SK-N-SH (cell line): ENCODE measurements around the gene PAXIP1. TPM values are rescaled to one million over a fixed set of nuclear protein-coding genes. Genes with fewer than 3 reads are reported as not detected.

ENCODE experiments used
- CTCF ChIA-PET: fragments of 300-600, 350-600 bp; formaldehyde crosslinking; extraction: SDS; loops from one replicate; lab custom pipeline; 2021; lab: Yijun Ruan, JAX
- POLR2A ChIA-PET: fragments of 350-600 bp; sonication (Branson Sonifier 250); formaldehyde crosslinking; extraction: SDS; loops from one replicate; lab custom pipeline; 2020; ENCODE audit warnings: antibody characterized with exemption, inconsistent platforms; lab: Yijun Ruan, JAX
- DNase-seq: peaks from one replicate; pipeline ENCODE4 v3.0.0; 2012
- H2AFZ ChIP-seq: fragments of 200-600 bp; sonication (generic); 2 replicates; pipeline ENCODE4 v1.8.1; 2016; ENCODE audit warnings: antibody characterized with exemption, mild to moderate bottlenecking, low read depth
- H3F3A ChIP-seq: fragments of 200-600 bp; sonication (generic); replicated peaks from 2 replicates; pipeline ENCODE3; 2016; ENCODE audit warnings: antibody characterized with exemption, mild to moderate bottlenecking; ENCODE audit not compliant: insufficient read depth
- H3K27ac ChIP-seq, 2 experiments: fragments of 200-500 bp in 1 of 2; fragments of 200-600 bp in 1 of 2; sonication (Bioruptor generic) in 1 of 2; sonication (generic), shearing (Covaris generic) in 1 of 2; 2 replicates each; pipeline versions ENCODE4 v1.5.1 to v1.6.1; 2014 to 2016; ENCODE audit warnings: low read depth in 2 of 2, inconsistent platforms in 1 of 2, low read length in 1 of 2, mild to moderate bottlenecking in 1 of 2, mixed read lengths in 1 of 2
- H3K27me3 ChIP-seq: fragments of 200-600 bp; sonication (generic), shearing (Covaris generic); 2 replicates; pipeline ENCODE4 v1.6.1; 2016; ENCODE audit warnings: mixed run types; ENCODE audit not compliant: insufficient read depth
- H3K36me3 ChIP-seq, 2 experiments: fragments of 200-500 bp in 1 of 2; fragments of 200-600 bp in 1 of 2; sonication (Bioruptor generic) in 1 of 2; sonication (generic) in 1 of 2; replicated peaks in 1 of 2; 2 replicates each; pipeline versions ENCODE3 to v1.5.1; 2014 to 2016; ENCODE audit warnings: low read length in 1 of 2, mild to moderate bottlenecking in 1 of 2; ENCODE audit not compliant: insufficient read depth in 2 of 2, control insufficient read depth in 1 of 2
- H3K4me1 ChIP-seq, 2 experiments: fragments of 200-500 bp in 1 of 2; fragments of 200-600 bp in 1 of 2; sonication (Bioruptor generic) in 1 of 2; sonication (generic), shearing (Covaris generic) in 1 of 2; 2 replicates each; pipeline versions ENCODE4 v1.5.1 to v1.6.1; 2014 to 2016; ENCODE audit warnings: low read depth in 1 of 2, low read length in 1 of 2, mixed run types in 1 of 2; ENCODE audit not compliant: insufficient read depth in 2 of 2, control insufficient read depth in 1 of 2
- H3K4me2 ChIP-seq: fragments of 200-600 bp; sonication (generic), shearing (Covaris generic); 2 replicates; pipeline ENCODE4 v1.6.1; 2017; ENCODE audit warnings: mixed run types
- H3K4me3 ChIP-seq, 2 experiments: fragments of 200-500 bp in 1 of 2; fragments of 200-600 bp in 1 of 2; sonication (Bioruptor generic) in 1 of 2; sonication (generic), shearing (Covaris generic) in 1 of 2; 2 replicates each; pipeline versions ENCODE4 v1.5.1 to v1.8.1; 2014 to 2016; ENCODE audit warnings: low read depth in 2 of 2, inconsistent platforms in 1 of 2, low read length in 1 of 2, mild to moderate bottlenecking in 1 of 2, mixed read lengths in 1 of 2, moderate library complexity in 1 of 2
- H3K79me2 ChIP-seq: fragments of 200-600 bp; sonication (generic); 2 replicates; pipeline ENCODE4 v1.8.1; 2017; ENCODE audit warnings: mild to moderate bottlenecking; ENCODE audit not compliant: insufficient read depth
- H3K9ac ChIP-seq: fragments of 200-600 bp; sonication (generic); 2 replicates; pipeline ENCODE4 v1.6.1; 2017; ENCODE audit warnings: mixed run types
- H3K9me2 ChIP-seq: fragments of 200-600 bp; sonication (generic); 2 replicates; pipeline ENCODE4 v1.6.1; 2017; ENCODE audit warnings: mixed run types
- H3K9me3 ChIP-seq: fragments of 200-600 bp; sonication (generic); 2 replicates; pipeline ENCODE4 v1.6.1; 2017; ENCODE audit warnings: mixed run types, mild to moderate bottlenecking, moderate library complexity
- H4K20me1 ChIP-seq: fragments of 200-600 bp; sonication (generic); 2 replicates; pipeline ENCODE4 v1.6.1; 2017; ENCODE audit warnings: mild to moderate bottlenecking, mixed run types; ENCODE audit not compliant: insufficient read depth
- CHD2 ChIP-seq: fragments of 150-350 bp; IDR thresholded peaks from 2 replicates; pipeline ENCODE4 v1.6.1; 2018; ENCODE audit warnings: low read length; ENCODE audit not compliant: partially characterized antibody
- CTCF ChIP-seq: fragments of 200-600 bp; sonication (generic); IDR thresholded peaks from 2 replicates; pipeline ENCODE4 v1.6.1; 2017; ENCODE audit warnings: antibody characterized with exemption, mild to moderate bottlenecking, moderate library complexity
- EZH2phosphoT487 ChIP-seq: fragments of 200-600 bp; sonication (generic); IDR thresholded peaks from 2 replicates; pipeline ENCODE4 v1.6.1; 2017; ENCODE audit warnings: low read depth, mixed run types, mild to moderate bottlenecking, antibody characterized with exemption, moderate library complexity, borderline replicate concordance
- FOXJ3 ChIP-seq: sonication (generic); formaldehyde crosslinking; IDR thresholded peaks from 2 replicates; pipeline ENCODE4 v1.5.1; 2020; ENCODE audit warnings: mild to moderate bottlenecking, missing genetic modification reagents
- NFIC ChIP-seq: IDR thresholded peaks from 2 replicates; pipeline ENCODE4 v1.4.0; 2012; ENCODE audit warnings: borderline replicate concordance
- PBX3 ChIP-seq: IDR thresholded peaks from 2 replicates; pipeline ENCODE4; 2012
- RCOR1 ChIP-seq: fragments of 150-350 bp; IDR thresholded peaks from 2 replicates; pipeline ENCODE4 v1.6.1; 2017; ENCODE audit warnings: antibody characterized with exemption, low read length
- RXRA ChIP-seq: IDR thresholded peaks from 2 replicates; pipeline ENCODE4 v1.4.0; 2012; ENCODE audit warnings: low read depth, mild to moderate bottlenecking, borderline replicate concordance
- SIN3A ChIP-seq: IDR thresholded peaks from 2 replicates; pipeline ENCODE4 v1.6.1; 2012; ENCODE audit warnings: low read depth, mild to moderate bottlenecking, low read length, moderate library complexity, borderline replicate concordance
- TAF1 ChIP-seq: IDR thresholded peaks from 2 replicates; pipeline ENCODE4 v1.6.1; 2012; ENCODE audit warnings: low read depth, mild to moderate bottlenecking, low read length, moderate library complexity, borderline replicate concordance
- TCF12 ChIP-seq: IDR thresholded peaks from 2 replicates; pipeline ENCODE4 v1.4.0; 2012
- TEAD4 ChIP-seq: IDR thresholded peaks from 2 replicates; pipeline ENCODE4 v1.4.0; 2012; ENCODE audit warnings: mild to moderate bottlenecking, borderline replicate concordance; ENCODE audit not compliant: insufficient read depth
- YY1 ChIP-seq: IDR thresholded peaks from 2 replicates; pipeline ENCODE4 v1.4.0; 2012; ENCODE audit warnings: low read depth, mild to moderate bottlenecking
- WGBS: methylation state at CpG from one replicate; pipeline ENCODE4 v1.1.6; 2017; ENCODE audit warnings: low lambda C conversion rate; 5-methylcytosine and 5-hydroxymethylcytosine counted together
- polyA plus RNA-seq, 3 experiments: library from polyadenylated mRNA; depleted of rRNA; stranded (reverse); fragments of >200 nt; gene quantifications; 2 replicates each; pipeline ENCODE4 v1.2.3, GENCODE V29; 2012
- TF ChIP-seq, protein P1 (sequence below): IDR thresholded peaks from 2 replicates; pipeline ENCODE4 v1.4.0; 2012; ENCODE audit warnings: low read depth
- TF ChIP-seq, protein P2 (sequence below): IDR thresholded peaks from 2 replicates; pipeline ENCODE4 v1.4.0; 2012; ENCODE audit warnings: low read depth, borderline replicate concordance

PAXIP1 gene
- polyA plus RNA-seq, 1 of the 3 experiments (the other 2 are of a cell fraction): 9.2 TPM

DNA sequence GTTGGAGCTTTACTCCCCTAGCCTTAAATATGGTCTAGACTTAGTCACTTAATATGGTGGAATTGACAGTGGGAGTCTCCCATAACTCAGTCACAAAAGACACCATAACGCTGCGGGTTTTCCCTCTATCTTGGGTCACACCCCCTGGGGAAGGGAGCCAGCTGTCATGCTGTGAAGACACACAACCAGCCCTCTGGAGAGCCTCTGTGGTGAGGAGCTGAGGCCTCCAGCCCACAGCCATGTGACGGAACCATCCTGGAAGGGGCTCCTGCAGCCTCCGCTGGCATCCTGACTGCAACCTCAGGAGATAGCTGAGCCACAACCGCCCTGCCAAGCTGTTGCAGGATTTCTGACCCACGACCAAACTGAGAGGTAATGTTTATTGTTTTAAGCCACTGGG, 37.9 kb downstream of the PAXIP1 start:
- H3K9me2 ChIP-seq: no peaks in the 10 kb centered on the region
- no peaks in the 10 kb centered on the region for H3K79me2 ChIP-seq
- no peaks in the 10 kb centered on the region for H4K20me1 ChIP-seq
- TF ChIP-seq TCF12 (no peak), SIN3A (no peak), FOXJ3 (CRISPR knock-in tag) (no peak), RXRA (no peak), PBX3 (no peak)
- TF ChIP-seq, protein P1, sequence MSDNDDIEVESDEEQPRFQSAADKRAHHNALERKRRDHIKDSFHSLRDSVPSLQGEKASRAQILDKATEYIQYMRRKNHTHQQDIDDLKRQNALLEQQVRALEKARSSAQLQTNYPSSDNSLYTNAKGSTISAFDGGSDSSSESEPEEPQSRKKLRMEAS: no peak
- H3F3A ChIP-seq: no peaks in the 10 kb centered on the region
- 94% methylated on average over 5 of the region's 6 CpGs for WGBS
- H3K27ac ChIP-seq: no peak overlapping the region
- H3K9me3 ChIP-seq: no peaks in the 10 kb centered on the region
- H3K9ac ChIP-seq: no peak overlapping the region
- H2AFZ ChIP-seq: no peak overlapping the region
- DNase-seq: no peak
- no peak overlapping the region for H3K4me2 ChIP-seq
- peaks cover 0 to 7% of the 10 kb centered on the region in 2 experiments; a peak in 1 of 4 replicates for H3K4me1 ChIP-seq
- no peak overlapping the region for H3K4me3 ChIP-seq
- H3K27me3 ChIP-seq: no peaks in the 10 kb centered on the region
- POLR2A ChIA-PET: no interaction called here
- CTCF ChIA-PET: interaction anchor here (0.6 to 4.3 kb wide), 3 partner anchors 13 to 38 kb away, joined by 3 to 25 read pairs (median 3); no protein-coding TSS in a partner anchor
- peaks cover 47 to 88% of the 10 kb centered on the region in 2 experiments for H3K36me3 ChIP-seq

DNA sequence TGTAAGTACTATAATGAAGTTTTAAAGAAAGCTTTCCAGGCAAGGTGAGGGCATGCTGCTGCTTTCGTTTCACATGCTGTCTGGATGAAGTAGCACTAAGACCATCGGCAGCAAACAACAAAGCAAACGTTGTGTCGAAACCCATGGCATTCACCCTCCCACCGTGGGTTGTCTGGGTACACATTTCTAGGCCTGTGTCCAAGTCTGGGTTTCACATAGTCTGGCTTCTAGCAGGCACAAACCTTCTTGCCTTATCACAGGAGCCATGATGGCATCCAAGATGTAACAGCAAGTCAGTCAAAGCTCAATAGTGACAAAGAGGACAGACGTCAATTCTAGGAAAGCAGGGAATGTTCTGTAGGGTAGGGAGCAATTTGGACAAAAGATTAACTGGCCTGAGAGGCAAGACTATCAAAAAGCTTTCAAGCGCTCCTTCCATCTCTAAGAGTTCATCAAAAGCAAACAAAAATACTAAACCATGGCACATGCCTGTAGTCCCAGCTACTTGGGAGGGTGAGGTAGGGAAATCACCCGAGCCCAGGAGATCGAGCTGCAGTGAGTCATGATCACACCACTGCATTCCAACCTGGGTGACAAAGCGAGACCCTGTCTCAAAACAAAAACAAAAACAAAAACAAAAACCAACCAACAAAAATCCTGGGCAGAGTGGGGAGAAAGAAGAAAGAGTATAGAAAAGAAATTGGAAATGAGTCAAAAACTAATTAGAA, 42.7 kb downstream of the PAXIP1 start:
- POLR2A ChIA-PET: no interaction called here
- Histone ChIP-seq H4K20me1 (no peaks in the 10 kb centered on the region), H3K9ac (no peak overlapping the region), H3K9me3 (no peaks in the 10 kb centered on the region), H3K79me2 (no peaks in the 10 kb centered on the region), H3K27me3 (no peaks in the 10 kb centered on the region), H2AFZ (no peak overlapping the region), H3F3A (no peaks in the 10 kb centered on the region), H3K4me3 (no peak overlapping the region), H3K27ac (no peak overlapping the region), H3K9me2 (no peaks in the 10 kb centered on the region), H3K4me1 (no peaks in the 10 kb centered on the region), H3K36me3 (peaks cover 74 to 85% of the 10 kb centered on the region in 2 experiments), H3K4me2 (no peak overlapping the region)
- no peak for DNase-seq
- CTCF ChIA-PET: interaction anchor here (0.9 to 2.1 kb wide), 4 partner anchors 12 to 384 kb away, joined by 3 to 6 read pairs (median 3); no protein-coding TSS in a partner anchor
- WGBS: 91% methylated on average over 10 of the region's 10 CpGs
- TF ChIP-seq YY1: no peak
- TF ChIP-seq, protein P1: no peak
- TF ChIP-seq RCOR1: no peak
- no peak for TF ChIP-seq NFIC
- no peak for TF ChIP-seq CHD2
- TF ChIP-seq, protein P2, sequence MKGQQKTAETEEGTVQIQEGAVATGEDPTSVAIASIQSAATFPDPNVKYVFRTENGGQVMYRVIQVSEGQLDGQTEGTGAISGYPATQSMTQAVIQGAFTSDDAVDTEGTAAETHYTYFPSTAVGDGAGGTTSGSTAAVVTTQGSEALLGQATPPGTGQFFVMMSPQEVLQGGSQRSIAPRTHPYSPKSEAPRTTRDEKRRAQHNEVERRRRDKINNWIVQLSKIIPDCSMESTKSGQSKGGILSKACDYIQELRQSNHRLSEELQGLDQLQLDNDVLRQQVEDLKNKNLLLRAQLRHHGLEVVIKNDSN: no peak
- TF ChIP-seq CTCF: no peak
- TF ChIP-seq RXRA: no peak
- TF ChIP-seq TEAD4: no peak
- no peak for TF ChIP-seq FOXJ3 (CRISPR knock-in tag)
- TF ChIP-seq EZH2phosphoT487: no peak
- no peak for TF ChIP-seq PBX3
- TF ChIP-seq TAF1: no peak
- no peak for TF ChIP-seq SIN3A
